ENCODE results near the gene AIP.
A peak's percentile ranks its signal among the peaks of the same experiment; 100 is the strongest.
"Not testable (repeated sequence)": the region's sequence is repeated elsewhere in the genome, so short reads cannot be mapped to it uniquely, and the experiment has no call there.

Gene AIP

GRCh38 chr11:67452141-67452952, 30.5 kb upstream of the AIP start, which contains the start of gene GPR152:
Gene GPR152, minus strand, starts transcription at chr11:67452729. Its CDS starts 5 bp downstream, at chr11:67452724.
- Histone ChIP-seq H3K27me3 (ENCODE audit: control insufficient read depth, insufficient read depth, low read length) (peaks cover 5% of the 10 kb centered on the region), H3K9me3 (ENCODE audit: control insufficient read depth, low read length) (no peaks in the 10 kb centered on the region), H3K4me1 (ENCODE audit: control insufficient read depth, insufficient read depth, low read length) (peaks cover 13% of the 10 kb centered on the region), H3K4me3 (ENCODE audit: low read length) (peak within 1 kb of the TSS; percentile 27), H3K9ac (ENCODE audit: low read length) (no peak within 1 kb of the TSS), H3K36me3 (ENCODE audit: control insufficient read depth, insufficient read depth, low read length) (no peaks in the 10 kb centered on the region)

- Histone ChIP-seq H3K27me3 (ENCODE audit: control insufficient read depth, insufficient read depth, low read length) (peaks cover 5% of the 10 kb centered on the region), H3K4me3 (ENCODE audit: low read length) (no peak overlapping the region), H3K36me3 (ENCODE audit: control insufficient read depth, insufficient read depth, low read length) (no peaks in the 10 kb centered on the region), H3K9ac (ENCODE audit: low read length) (no peak overlapping the region), H3K4me1 (ENCODE audit: control insufficient read depth, insufficient read depth, low read length) (peaks cover 13% of the 10 kb centered on the region), H3K9me3 (ENCODE audit: control insufficient read depth, low read length) (no peaks in the 10 kb centered on the region)
Observed at GRCh38 chr11:67453816-67454732, 28.8 kb upstream of the AIP start.

GRCh38 chr11:67455054-67455453, 27.8 kb upstream of the AIP start, which contains the start of gene CABP4:
Gene CABP4, plus strand, starts transcription at chr11:67455354. Its CDS starts 70 bp downstream, at chr11:67455424.
- Histone ChIP-seq H3K9ac (ENCODE audit: low read length) (no peak within 1 kb of the TSS), H3K36me3 (ENCODE audit: control insufficient read depth, insufficient read depth, low read length) (no peaks in the 10 kb centered on the region), H3K27me3 (ENCODE audit: control insufficient read depth, insufficient read depth, low read length) (peaks cover 5% of the 10 kb centered on the region), H3K4me3 (ENCODE audit: low read length) (no peak within 1 kb of the TSS), H3K9me3 (ENCODE audit: control insufficient read depth, low read length) (no peaks in the 10 kb centered on the region), H3K4me1 (ENCODE audit: control insufficient read depth, insufficient read depth, low read length) (peaks cover 13% of the 10 kb centered on the region)

GRCh38 chr11:67456068-67456705, 26.6 kb upstream of the AIP start:
- Histone ChIP-seq H3K9ac (ENCODE audit: low read length) (no peak overlapping the region), H3K27me3 (ENCODE audit: control insufficient read depth, insufficient read depth, low read length) (peaks cover 5% of the 10 kb centered on the region), H3K36me3 (ENCODE audit: control insufficient read depth, insufficient read depth, low read length) (no peaks in the 10 kb centered on the region), H3K9me3 (ENCODE audit: control insufficient read depth, low read length) (no peaks in the 10 kb centered on the region), H3K4me3 (ENCODE audit: low read length) (no peak overlapping the region), H3K4me1 (ENCODE audit: control insufficient read depth, insufficient read depth, low read length) (peaks cover 13% of the 10 kb centered on the region)

DNA sequence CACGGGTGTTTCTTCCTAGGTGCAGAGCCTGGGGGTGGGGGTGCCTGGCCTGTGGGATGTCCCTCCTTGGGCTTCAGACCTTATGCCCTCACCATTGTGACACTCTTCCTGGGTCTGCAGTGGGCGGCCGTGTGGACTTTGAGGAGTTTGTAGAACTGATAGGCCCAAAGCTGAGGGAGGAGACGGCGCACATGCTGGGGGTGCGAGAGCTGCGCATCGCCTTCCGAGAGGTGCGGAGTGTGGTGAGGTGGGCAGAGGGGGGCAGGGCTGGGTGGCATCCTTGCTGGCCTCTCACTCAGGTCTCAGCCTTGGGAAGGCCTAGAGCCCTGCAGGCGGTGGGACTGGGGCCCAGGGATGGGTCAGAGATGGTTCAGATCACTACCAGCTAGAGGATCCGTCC, 25.4 kb upstream of the AIP start:
- Histone ChIP-seq H3K4me3 (ENCODE audit: low read length) (no peak overlapping the region), H3K9me3 (ENCODE audit: control insufficient read depth, low read length) (no peaks in the 10 kb centered on the region), H3K4me1 (ENCODE audit: control insufficient read depth, insufficient read depth, low read length) (peaks cover 7% of the 10 kb centered on the region), H3K36me3 (ENCODE audit: control insufficient read depth, insufficient read depth, low read length) (no peaks in the 10 kb centered on the region), H3K9ac (ENCODE audit: low read length) (no peak overlapping the region), H3K27me3 (ENCODE audit: control insufficient read depth, insufficient read depth, low read length) (peaks cover 5% of the 10 kb centered on the region)

DNA sequence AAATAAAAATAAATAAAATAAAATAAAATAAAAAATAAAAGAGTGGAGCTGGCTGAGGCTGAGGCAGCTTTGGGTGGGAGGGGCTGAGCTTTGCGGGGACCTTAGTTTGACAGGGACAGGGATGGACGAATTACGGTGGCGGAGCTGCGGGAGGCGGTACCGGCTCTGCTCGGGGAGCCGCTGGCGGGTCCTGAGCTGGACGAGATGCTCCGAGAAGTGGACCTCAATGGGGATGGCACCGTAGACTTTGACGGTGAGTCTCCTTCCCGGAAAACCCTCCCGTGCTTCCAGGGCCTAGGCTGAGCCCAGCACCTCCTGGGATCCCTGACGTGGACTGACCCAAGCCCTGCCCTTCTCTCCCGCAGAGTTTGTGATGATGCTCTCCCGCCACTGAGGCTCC, 24.6 kb upstream of the AIP start:
- Histone ChIP-seq H3K9me3 (ENCODE audit: control insufficient read depth, low read length) (no peaks in the 10 kb centered on the region), H3K4me1 (ENCODE audit: control insufficient read depth, insufficient read depth, low read length) (peaks cover 4% of the 10 kb centered on the region)

GRCh38 chr11:67463186-67463585, 19.6 kb upstream of the AIP start:
- no peaks in the 10 kb centered on the region for H3K9me3 ChIP-seq (ENCODE audit: control insufficient read depth, low read length)
- no peak overlapping the region for H3K4me3 ChIP-seq (ENCODE audit: low read length)
- no peaks in the 10 kb centered on the region for H3K36me3 ChIP-seq (ENCODE audit: control insufficient read depth, insufficient read depth, low read length)
- no peaks in the 10 kb centered on the region for H3K27me3 ChIP-seq (ENCODE audit: control insufficient read depth, insufficient read depth, low read length)
- peaks cover 41% of the 10 kb centered on the region for H3K4me1 ChIP-seq (ENCODE audit: control insufficient read depth, insufficient read depth, low read length)
- H3K9ac ChIP-seq (ENCODE audit: low read length) = no peak overlapping the region

More for the DNA sequence above, 24.6 kb upstream of the AIP start:
- Histone ChIP-seq H3K4me3 (ENCODE audit: low read length) (no peak overlapping the region), H3K9ac (ENCODE audit: low read length) (no peak overlapping the region), H3K27me3 (ENCODE audit: control insufficient read depth, insufficient read depth, low read length) (peaks cover 5% of the 10 kb centered on the region), H3K36me3 (ENCODE audit: control insufficient read depth, insufficient read depth, low read length) (no peaks in the 10 kb centered on the region)

GRCh38 chr11:67463680-67464410, 19.0 kb upstream of the AIP start:
- Histone ChIP-seq H3K9me3 (ENCODE audit: control insufficient read depth, low read length) (no peaks in the 10 kb centered on the region), H3K4me1 (ENCODE audit: control insufficient read depth, insufficient read depth, low read length) (peaks cover 44% of the 10 kb centered on the region), H3K36me3 (ENCODE audit: control insufficient read depth, insufficient read depth, low read length) (no peaks in the 10 kb centered on the region), H3K9ac (ENCODE audit: low read length) (peak overlapping the region; percentile 97), H3K4me3 (ENCODE audit: low read length) (no peak overlapping the region), H3K27me3 (ENCODE audit: control insufficient read depth, insufficient read depth, low read length) (no peaks in the 10 kb centered on the region)

- Histone ChIP-seq H3K9ac (ENCODE audit: low read length) (peak overlapping the region; percentile 97), H3K4me1 (ENCODE audit: control insufficient read depth, insufficient read depth, low read length) (peaks cover 48% of the 10 kb centered on the region), H3K36me3 (ENCODE audit: control insufficient read depth, insufficient read depth, low read length) (no peaks in the 10 kb centered on the region), H3K4me3 (ENCODE audit: low read length) (peak overlapping the region; percentile 90), H3K27me3 (ENCODE audit: control insufficient read depth, insufficient read depth, low read length) (no peaks in the 10 kb centered on the region), H3K9me3 (ENCODE audit: control insufficient read depth, low read length) (no peaks in the 10 kb centered on the region)
Observed at GRCh38 chr11:67464411-67465188, 18.2 kb upstream of the AIP start.

DNA sequence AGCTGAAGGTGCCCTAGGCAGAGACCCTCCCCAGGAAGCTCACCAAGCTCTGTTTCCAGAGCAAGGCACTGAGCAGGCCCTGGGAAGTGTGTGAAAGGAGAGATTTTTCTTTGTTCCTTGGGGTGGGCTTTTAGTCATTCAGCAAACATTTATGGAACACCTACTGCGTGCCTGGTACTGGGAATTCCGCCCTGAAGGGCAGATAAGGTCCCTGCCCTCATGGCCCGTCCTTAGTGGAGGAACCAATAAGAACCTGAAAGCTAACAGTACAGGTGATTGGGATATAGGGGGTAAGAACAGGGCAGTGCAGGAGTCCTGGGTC, 17.7 kb upstream of the AIP start:
- Histone ChIP-seq H3K9ac (ENCODE audit: low read length) (peak overlapping the region; percentile 97), H3K27me3 (ENCODE audit: control insufficient read depth, insufficient read depth, low read length) (no peaks in the 10 kb centered on the region), H3K4me1 (ENCODE audit: control insufficient read depth, insufficient read depth, low read length) (peaks cover 50% of the 10 kb centered on the region), H3K36me3 (ENCODE audit: control insufficient read depth, insufficient read depth, low read length) (no peaks in the 10 kb centered on the region), H3K9me3 (ENCODE audit: control insufficient read depth, low read length) (no peaks in the 10 kb centered on the region), H3K4me3 (ENCODE audit: low read length) (peak overlapping the region; percentile 90)

DNA sequence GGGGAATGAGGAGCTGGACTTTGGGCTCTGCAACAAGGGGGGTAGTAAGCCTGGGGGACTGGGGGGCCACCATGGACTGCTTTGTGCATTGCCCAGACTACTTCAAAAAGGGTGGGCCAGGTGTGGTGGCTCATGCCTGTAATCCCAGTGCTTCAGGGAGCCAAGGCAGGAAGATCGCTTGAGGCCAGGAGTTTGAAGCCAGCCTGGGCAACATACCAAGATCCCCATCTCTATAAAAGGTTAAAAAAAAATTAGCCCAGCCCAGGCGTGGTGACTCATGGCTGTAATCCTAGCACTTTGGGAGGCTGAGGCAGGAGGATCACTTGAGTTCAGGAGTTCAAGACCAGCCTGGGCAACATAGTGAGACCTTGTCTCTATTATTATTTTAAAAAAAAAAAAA, 17.3 kb upstream of the AIP start:
- H3K4me3 ChIP-seq (ENCODE audit: low read length) = peak overlapping the region; percentile 90
- peak overlapping the region; percentile 97 for H3K9ac ChIP-seq (ENCODE audit: low read length)
- H3K9me3 ChIP-seq (ENCODE audit: control insufficient read depth, low read length); H3K36me3 ChIP-seq (ENCODE audit: control insufficient read depth, insufficient read depth, low read length); H3K27me3 ChIP-seq (ENCODE audit: control insufficient read depth, insufficient read depth, low read length): not testable (repeated sequence)
- peaks cover 50% of the 10 kb centered on the region for H3K4me1 ChIP-seq (ENCODE audit: control insufficient read depth, insufficient read depth, low read length)

Measured in mucosa of stomach (tissue), 1 donor.